BJ (cell line): Measurements from ENCODE around the gene TP53AIP1. TPM values are rescaled to one million over a fixed set of nuclear protein-coding genes. Genes with fewer than 3 reads are reported as not detected.

Source experiments
- CTCF ChIA-PET: fragments of 350-600 bp; formaldehyde crosslinking; extraction: SDS; loops from one replicate; lab custom pipeline; 2021; ENCODE audit warnings: antibody characterized with exemption, inconsistent platforms; lab: Yijun Ruan, JAX
- POLR2A ChIA-PET: fragments of 300-600 bp; sonication (Branson Sonifier 250); formaldehyde crosslinking; extraction: SDS; loops from one replicate; lab custom pipeline; 2021; ENCODE audit warnings: antibody characterized with exemption; lab: Charles Lee
- DNase-seq: peaks from one replicate; pipeline ENCODE4 v3.0.0-alpha.2; 2011; ENCODE audit warnings: low read depth
- H3K27me3 ChIP-seq: 2 replicates; pipeline ENCODE4 v1.6.0; 2011; ENCODE audit warnings: low read length; ENCODE audit not compliant: control insufficient read depth, insufficient read depth
- H3K36me3 ChIP-seq: 2 replicates; pipeline ENCODE4 v1.5.1; 2011; ENCODE audit warnings: low read length; ENCODE audit not compliant: control insufficient read depth, insufficient read depth
- H3K4me3 ChIP-seq: 2 replicates; pipeline ENCODE4 v1.5.1; 2011; ENCODE audit warnings: low read depth, mild to moderate bottlenecking, control low read depth, low read length
- polyA plus RNA-seq: library from polyadenylated mRNA; depleted of rRNA; stranded (reverse); fragments of >200 nt; gene quantifications from 2 replicates; pipeline ENCODE4 v1.2.3, GENCODE V29; 2011
- TF ChIP-seq, protein P1 (sequence below): IDR thresholded peaks from 2 replicates; pipeline ENCODE4 v1.5.1; 2011; ENCODE audit warnings: low read depth, mild to moderate bottlenecking, control low read depth, inconsistent platforms, low read length, moderate library complexity; ENCODE audit not compliant: insufficient read depth

Gene TP53AIP1
- polyA plus RNA-seq, 1 experiment, result not detected

DNA sequence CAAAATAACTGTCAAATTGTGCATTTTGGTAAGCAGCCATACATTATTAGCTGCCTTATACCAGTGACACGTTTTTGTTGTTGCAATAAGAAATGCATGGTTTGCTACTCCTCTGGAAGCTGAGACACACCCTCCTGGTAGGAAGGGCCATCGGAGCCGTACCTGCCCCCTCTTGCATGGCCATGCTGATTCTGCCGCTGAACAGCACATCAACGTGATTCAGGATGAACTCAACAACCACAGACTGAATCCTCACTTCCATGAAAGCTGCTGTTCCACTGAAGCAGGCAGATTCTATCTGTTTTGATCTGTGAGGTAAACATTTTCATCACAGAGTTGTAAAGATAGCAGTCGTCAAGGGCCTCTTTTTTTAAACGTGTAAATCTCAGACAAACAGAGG lies 38.6 kb upstream of the TP53AIP1 start:
- H3K36me3 ChIP-seq, result peaks cover 1% of the 10 kb centered on the region; the same call in 1 of the 2 replicates
- ChIA-PET CTCF (interaction anchor here (2.1 kb wide), 1 partner anchor 97 kb away, joined by 8 read pairs; no protein-coding TSS in a partner anchor), POLR2A (interaction anchor here (0.6 kb wide), 1 partner anchor 773 kb away, joined by 3 read pairs; no protein-coding TSS in a partner anchor)
- no peaks in the 10 kb centered on the region for H3K27me3 ChIP-seq
- no peak overlapping the region for H3K4me3 ChIP-seq
- DNase-seq, result no peak
- TF ChIP-seq, protein P1, sequence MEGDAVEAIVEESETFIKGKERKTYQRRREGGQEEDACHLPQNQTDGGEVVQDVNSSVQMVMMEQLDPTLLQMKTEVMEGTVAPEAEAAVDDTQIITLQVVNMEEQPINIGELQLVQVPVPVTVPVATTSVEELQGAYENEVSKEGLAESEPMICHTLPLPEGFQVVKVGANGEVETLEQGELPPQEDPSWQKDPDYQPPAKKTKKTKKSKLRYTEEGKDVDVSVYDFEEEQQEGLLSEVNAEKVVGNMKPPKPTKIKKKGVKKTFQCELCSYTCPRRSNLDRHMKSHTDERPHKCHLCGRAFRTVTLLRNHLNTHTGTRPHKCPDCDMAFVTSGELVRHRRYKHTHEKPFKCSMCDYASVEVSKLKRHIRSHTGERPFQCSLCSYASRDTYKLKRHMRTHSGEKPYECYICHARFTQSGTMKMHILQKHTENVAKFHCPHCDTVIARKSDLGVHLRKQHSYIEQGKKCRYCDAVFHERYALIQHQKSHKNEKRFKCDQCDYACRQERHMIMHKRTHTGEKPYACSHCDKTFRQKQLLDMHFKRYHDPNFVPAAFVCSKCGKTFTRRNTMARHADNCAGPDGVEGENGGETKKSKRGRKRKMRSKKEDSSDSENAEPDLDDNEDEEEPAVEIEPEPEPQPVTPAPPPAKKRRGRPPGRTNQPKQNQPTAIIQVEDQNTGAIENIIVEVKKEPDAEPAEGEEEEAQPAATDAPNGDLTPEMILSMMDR, result no peak

DNA sequence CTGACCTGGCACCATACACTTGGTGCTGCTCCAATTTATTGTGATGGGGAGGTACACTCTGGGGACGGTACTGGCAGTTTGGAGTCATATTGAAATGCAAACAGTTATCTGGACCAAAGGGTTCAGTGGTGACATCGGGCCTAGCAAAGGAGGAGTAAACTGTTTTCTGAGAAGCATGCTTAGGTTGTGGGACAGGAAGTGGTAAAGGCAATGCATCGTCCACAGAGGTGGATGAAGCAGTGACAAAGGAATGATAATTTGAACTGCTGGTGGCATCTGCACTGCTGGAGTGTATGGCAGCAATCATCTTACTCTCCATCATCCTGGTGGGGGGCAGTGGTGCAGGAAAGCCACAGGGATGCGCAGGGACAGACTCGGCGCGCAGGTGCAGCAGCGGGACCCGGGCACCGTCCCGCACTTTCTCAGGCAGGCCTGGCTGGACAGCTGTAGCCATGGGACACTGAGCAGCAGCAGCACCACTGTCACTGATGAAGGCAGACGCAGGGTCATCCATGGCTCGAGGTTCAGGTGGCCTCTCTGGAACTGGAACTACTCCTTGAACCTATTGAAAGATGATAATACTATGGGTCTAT lies 28.0 kb upstream of the TP53AIP1 start:
- Histone ChIP-seq H3K4me3 (no peak overlapping the region), H3K27me3 (no peaks in the 10 kb centered on the region), H3K36me3 (peaks cover 13% of the 10 kb centered on the region)
- TF ChIP-seq, protein P1, result no peak
- CTCF ChIA-PET, result interaction anchor here (1.1 kb wide), 1 partner anchor 14 kb away, joined by 3 read pairs; no protein-coding TSS in a partner anchor
- POLR2A ChIA-PET, result no interaction called here
- no peak for DNase-seq

DNA sequence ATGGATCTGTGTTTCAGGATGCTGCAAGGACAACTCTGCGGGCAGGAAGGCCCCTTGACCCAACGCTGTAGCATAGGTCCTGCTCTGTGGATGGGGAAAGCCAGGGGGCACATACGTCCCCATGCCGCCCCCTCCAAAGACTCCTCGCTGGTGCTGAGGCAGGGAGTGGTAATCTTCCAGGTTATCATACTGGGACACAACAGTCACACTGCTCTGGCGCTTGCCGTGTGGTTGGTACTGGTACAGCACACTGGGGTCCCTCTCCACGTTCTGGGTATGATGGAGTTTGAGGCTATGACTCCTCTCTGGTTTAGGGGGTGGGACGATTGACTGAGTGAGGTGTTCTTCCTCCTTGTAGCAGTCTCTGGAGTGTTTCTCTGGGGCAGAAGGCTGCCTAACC lies 26.2 kb upstream of the TP53AIP1 start:
- DNase-seq, result no peak
- H3K36me3 ChIP-seq, result peaks cover 11% of the 10 kb centered on the region
- ChIA-PET POLR2A (no interaction called here), CTCF (no interaction called here)
- no peaks in the 10 kb centered on the region for H3K27me3 ChIP-seq
- TF ChIP-seq, protein P1, result no peak
- H3K4me3 ChIP-seq, result no peak overlapping the region

DNA sequence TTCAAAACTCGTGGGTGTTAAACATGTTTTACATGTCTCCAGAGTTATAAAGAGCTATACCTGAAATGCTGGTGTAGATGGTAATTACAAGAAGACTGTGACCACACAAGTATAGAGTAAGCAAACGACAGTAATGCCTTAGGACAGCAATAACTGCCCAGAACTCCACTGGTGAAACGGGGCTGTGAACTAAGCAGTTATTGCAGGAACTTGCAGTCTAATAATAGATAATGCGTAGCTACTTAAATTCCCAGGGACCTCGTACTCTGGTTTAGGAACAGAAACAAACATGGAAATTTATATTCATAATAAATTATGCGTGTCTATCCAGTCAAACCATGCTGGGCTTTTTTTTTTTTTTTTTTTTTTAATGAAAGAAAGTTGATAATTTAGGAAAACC lies 24.9 kb upstream of the TP53AIP1 start:
- TF ChIP-seq, protein P1, result no peak
- no peaks in the 10 kb centered on the region for H3K27me3 ChIP-seq
- no peak overlapping the region for H3K4me3 ChIP-seq
- H3K36me3 ChIP-seq, result peaks cover 10% of the 10 kb centered on the region
- DNase-seq, result no peak
- ChIA-PET POLR2A (no interaction called here), CTCF (interaction anchor here (0.7 to 1.6 kb wide), 2 partner anchors 11 to 18 kb away, joined by 3 read pairs; no protein-coding TSS in a partner anchor)

DNA sequence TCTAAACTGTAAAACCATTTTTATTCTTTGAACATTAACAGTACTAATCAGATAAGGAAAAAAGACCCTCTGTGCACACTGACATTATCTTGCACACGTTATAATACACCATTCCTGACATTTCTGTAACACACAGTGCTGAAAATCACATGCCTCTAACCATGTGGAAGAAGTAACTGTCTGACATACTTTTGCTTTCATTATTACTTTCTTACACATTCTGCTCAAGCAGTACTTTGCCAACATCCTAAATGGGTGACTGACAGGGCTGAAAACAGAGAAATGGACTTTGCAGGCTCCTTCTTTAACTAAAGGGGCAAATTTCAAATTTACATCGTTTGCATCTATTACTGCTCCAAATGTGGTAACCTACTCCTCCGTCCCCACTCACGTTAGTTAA lies 22.8 kb upstream of the TP53AIP1 start:
- Histone ChIP-seq H3K4me3 (no peak overlapping the region), H3K27me3 (no peaks in the 10 kb centered on the region), H3K36me3 (peaks cover 3% of the 10 kb centered on the region; the same call in 1 of the 2 replicates)
- CTCF ChIA-PET, result interaction anchor here (3.4 kb wide), 1 partner anchor 808 kb away, joined by 10 read pairs; no protein-coding TSS in a partner anchor
- no peak for DNase-seq
- POLR2A ChIA-PET, result no interaction called here
- TF ChIP-seq, protein P1, result no peak
